Activated T-helper 2 cell treated with anti-CD3 and anti-CD28 coated beads, Interferon-gamma antibody, Interleukin-2, Interleukin-4, amounts not matched to agents 10 μg/mL and 5 μg/mL and 100 μg/mL, durations not matched to agents 14 hours and 24 hours and 36 hours (primary cell): ENCODE measurements around the gene MGMT. TPM values are rescaled to one million over a fixed set of nuclear protein-coding genes. Genes with fewer than 3 reads are reported as not detected.

ENCODE experiments used
- DNase-seq: peaks from one replicate; pipeline ENCODE4 v3.0.0; 2021; ENCODE audit warnings: low spot score
- H3K27ac Mint-ChIP-seq: one replicate; pipeline ENCODE4 v1.8.0; 2021; ENCODE audit warnings: mixed read lengths
- H3K27me3 Mint-ChIP-seq: one replicate; pipeline ENCODE4 v1.8.0; 2021; ENCODE audit warnings: low read depth, mixed read lengths
- H3K36me3 Mint-ChIP-seq: one replicate; pipeline ENCODE4 v1.8.0; 2021; ENCODE audit warnings: low read depth, mixed read lengths
- H3K4me1 Mint-ChIP-seq: one replicate; pipeline ENCODE4 v1.8.0; 2021; ENCODE audit warnings: low read depth, mixed read lengths
- H3K4me3 Mint-ChIP-seq: one replicate; pipeline ENCODE4 v1.8.0; 2021; ENCODE audit warnings: low read depth, mild to moderate bottlenecking, moderate library complexity, mixed read lengths
- H3K9me3 Mint-ChIP-seq: one replicate; pipeline ENCODE4 v1.8.0; 2021; ENCODE audit warnings: mixed read lengths
- intact Hi-C: fragments of 100-400 bp; cut with micrococcal nuclease; formaldehyde crosslinking; loops from one replicate; pipeline ENCODE4 v1.15.1; 2023
- total RNA-seq: library from RNA; stranded (reverse); gene quantifications from 2 replicates; pipeline ENCODE4 v1.2.3, GENCODE V29; 2022

Gene MGMT
- total RNA-seq, 1 donor from 2014 or later: 15.8 TPM

DNA sequence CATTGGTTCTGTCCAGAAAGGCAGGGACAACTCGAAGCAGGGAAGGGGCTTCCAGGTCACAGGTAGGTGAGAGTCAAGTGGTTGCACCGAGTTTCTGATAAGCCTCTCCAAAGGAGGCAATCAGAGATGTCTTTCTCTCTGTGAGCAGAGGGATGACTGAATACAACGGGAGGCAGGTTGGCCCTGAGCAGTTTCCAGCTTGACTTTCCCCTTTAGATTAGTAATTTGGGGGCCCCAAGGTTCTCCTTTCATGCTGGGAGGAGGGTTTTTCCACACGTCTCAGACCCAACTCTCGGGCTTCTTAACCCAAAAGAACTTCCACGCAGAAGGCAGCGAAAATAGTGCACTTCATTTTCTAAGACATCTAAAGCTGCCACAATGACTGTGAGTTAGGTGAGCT lies 189.6 kb downstream of the MGMT start:
- no peaks in the 10 kb centered on the region for H3K36me3 Mint-ChIP-seq
- intact Hi-C loops: no loop called here
- DNase-seq: no peak
- H3K27ac Mint-ChIP-seq: no peak overlapping the region
- H3K27me3 Mint-ChIP-seq: no peaks in the 10 kb centered on the region
- no peaks in the 10 kb centered on the region for H3K9me3 Mint-ChIP-seq
- H3K4me3 Mint-ChIP-seq: no peak overlapping the region
- no peaks in the 10 kb centered on the region for H3K4me1 Mint-ChIP-seq

DNA sequence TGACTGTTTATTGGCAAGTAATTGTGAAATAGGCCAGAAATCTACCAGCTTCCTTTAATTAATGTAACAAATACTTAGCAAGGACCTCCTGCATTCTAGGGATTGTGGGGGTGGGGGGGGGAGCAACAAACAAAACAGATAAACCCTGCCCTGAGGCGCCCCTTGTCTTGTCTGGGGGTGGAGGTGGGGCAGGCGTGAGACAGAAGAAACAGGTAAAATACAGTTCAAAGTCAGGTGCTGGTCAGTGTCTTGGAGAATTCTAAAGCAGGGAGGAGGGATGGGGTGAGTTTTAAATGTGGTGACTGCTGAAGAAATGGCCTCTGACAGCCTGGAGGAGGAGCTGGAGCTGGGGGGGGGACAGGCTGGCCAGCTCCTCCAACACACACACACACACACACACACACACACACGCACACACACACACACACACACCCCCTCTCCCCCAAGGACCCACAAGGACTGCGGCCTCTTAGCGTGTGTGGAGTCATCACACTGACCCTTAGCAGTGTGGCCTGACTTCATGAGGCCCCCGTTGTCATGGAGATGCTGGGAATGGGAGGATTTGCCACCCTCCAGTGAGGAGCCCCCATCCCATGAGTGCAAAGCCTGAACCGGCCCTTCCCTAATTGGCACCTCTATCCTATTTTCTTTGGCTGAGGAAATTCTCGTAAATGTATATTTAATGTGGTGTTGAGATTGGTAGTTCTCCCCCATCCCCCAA lies 190.4 kb downstream of the MGMT start:
- intact Hi-C loops: no loop called here
- Mint-ChIP-seq H3K27ac (no peak overlapping the region), H3K4me1 (no peaks in the 10 kb centered on the region), H3K36me3 (no peaks in the 10 kb centered on the region), H3K4me3 (no peak overlapping the region), H3K27me3 (no peaks in the 10 kb centered on the region), H3K9me3 (no peaks in the 10 kb centered on the region)
- DNase-seq: no peak

DNA sequence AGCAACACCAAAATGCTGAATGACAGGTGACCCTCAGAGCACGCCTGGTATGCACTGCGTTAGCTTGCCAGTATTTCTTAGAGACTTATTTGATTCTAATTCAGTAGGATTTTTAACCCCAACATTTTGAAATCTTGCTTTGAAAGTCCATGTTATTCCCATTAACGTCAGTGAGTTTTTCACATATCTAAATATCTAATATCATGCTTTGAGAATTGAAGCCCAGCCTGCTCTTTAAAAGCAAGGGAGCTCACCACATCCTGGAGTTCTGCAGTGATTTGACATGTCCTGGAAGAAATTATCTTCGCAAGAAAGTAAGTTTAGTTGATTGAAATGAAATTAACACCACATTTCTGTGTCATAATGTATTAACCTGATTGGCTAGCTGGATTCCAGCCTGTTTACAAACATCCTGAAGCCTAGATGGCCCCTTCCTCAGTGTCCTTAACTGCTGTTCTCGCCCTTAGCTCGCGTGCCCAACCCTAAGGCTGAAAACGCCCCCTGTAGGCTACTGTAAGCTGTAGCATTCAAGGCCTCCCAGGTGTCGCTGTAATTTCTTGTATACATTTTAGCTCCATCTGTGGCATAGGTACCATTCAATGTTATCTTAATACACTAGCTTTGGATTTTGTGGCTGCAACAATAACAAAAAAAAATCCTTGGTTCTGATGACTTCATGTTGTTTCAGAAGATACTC lies 191.5 kb downstream of the MGMT start:
- no peaks in the 10 kb centered on the region for H3K4me1 Mint-ChIP-seq
- H3K27ac Mint-ChIP-seq: no peak overlapping the region
- intact Hi-C loops: no loop called here
- peaks cover 4% of the 10 kb centered on the region for H3K9me3 Mint-ChIP-seq
- no peaks in the 10 kb centered on the region for H3K27me3 Mint-ChIP-seq
- H3K4me3 Mint-ChIP-seq: no peak overlapping the region
- no peaks in the 10 kb centered on the region for H3K36me3 Mint-ChIP-seq
- no peak for DNase-seq

DNA sequence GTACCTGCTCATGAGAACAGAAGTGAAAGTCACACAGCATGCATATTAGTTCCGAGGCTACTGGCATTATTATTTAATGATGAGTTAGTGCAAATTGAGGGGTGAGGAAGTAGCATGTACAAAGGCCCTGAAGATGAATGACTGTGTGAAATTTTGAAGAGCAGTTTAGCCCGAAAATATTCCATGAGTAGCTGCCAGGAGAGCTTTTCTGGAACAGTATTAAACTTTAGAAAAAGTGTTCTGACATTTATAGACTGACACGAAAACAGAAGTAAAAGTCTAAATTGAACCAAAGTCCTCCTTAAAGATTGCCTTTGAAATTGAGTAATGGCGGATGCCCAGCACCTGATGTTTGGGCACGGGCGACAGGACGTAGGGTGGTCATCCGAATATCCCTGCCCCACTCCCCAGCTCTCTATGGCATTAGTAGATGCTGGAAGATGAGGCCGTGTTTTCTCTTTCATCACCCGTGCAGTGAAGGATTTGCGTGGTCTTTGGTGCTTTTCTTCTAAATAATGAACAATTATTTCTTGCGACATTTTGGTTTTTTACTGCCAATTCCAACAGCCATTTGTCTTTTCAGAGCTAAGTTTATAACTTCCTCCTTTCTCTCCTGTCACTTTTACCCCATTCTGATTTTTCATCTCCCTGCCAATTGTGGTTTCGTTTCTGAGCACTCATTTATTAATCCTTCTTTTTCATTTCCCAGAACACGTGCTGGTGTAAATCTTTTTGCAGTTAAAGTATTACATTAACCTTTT lies 192.6 kb downstream of the MGMT start:
- DNase-seq: no peak
- no peak overlapping the region for H3K27ac Mint-ChIP-seq
- H3K36me3 Mint-ChIP-seq: no peaks in the 10 kb centered on the region
- no peaks in the 10 kb centered on the region for H3K4me1 Mint-ChIP-seq
- no peaks in the 10 kb centered on the region for H3K27me3 Mint-ChIP-seq
- peaks cover 4% of the 10 kb centered on the region for H3K9me3 Mint-ChIP-seq
- intact Hi-C loops: no loop called here
- H3K4me3 Mint-ChIP-seq: no peak overlapping the region

- Mint-ChIP-seq H3K4me3 (no peak overlapping the region), H3K36me3 (no peaks in the 10 kb centered on the region), H3K27ac (no peak overlapping the region), H3K27me3 (no peaks in the 10 kb centered on the region), H3K9me3 (peaks cover 4% of the 10 kb centered on the region), H3K4me1 (no peaks in the 10 kb centered on the region)
- intact Hi-C loops: no loop called here
- no peak for DNase-seq
These were observed 193.5 kb downstream of the MGMT start for GRCh38 chr10:129660569-129660968.

- Mint-ChIP-seq H3K4me1 (no peaks in the 10 kb centered on the region), H3K9me3 (peaks cover 4% of the 10 kb centered on the region), H3K27ac (no peak overlapping the region), H3K27me3 (no peaks in the 10 kb centered on the region), H3K36me3 (no peaks in the 10 kb centered on the region), H3K4me3 (no peak overlapping the region)
- intact Hi-C loops: no loop called here
- no peak for DNase-seq
These were observed 195.4 kb downstream of the MGMT start for GRCh38 chr10:129662426-129662825.

DNA sequence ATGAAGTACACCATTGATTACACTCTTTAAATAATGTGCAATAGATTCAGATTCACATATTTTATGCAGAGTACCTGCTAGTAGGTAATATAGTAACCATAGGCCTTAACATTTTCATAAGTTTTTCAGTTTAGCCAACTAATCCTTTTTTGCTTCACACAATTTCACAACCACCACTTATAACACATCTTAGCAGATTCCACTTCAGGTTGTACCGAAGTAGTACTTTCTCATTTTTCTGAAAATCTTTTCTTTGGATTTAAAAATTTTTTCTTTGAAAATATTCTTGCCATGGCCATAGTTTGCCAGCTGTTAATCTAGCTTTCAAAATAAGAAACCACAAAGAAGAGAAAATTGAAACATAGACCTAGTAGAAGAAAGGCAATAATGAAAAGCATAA lies 203.1 kb downstream of the MGMT start:
- intact Hi-C loops: no loop called here

GRCh38 chr10:129673292-129673691 lies 206.3 kb downstream of the MGMT start:
- DNase-seq: no peak
- Mint-ChIP-seq H3K4me1 (no peaks in the 10 kb centered on the region), H3K9me3 (peaks cover 14% of the 10 kb centered on the region), H3K4me3 (no peak overlapping the region), H3K27me3 (no peaks in the 10 kb centered on the region), H3K36me3 (no peaks in the 10 kb centered on the region), H3K27ac (no peak overlapping the region)
- intact Hi-C loops: no loop called here

More for the DNA sequence above, 203.1 kb downstream of the MGMT start:
- Mint-ChIP-seq H3K4me3 (no peak overlapping the region), H3K4me1 (no peaks in the 10 kb centered on the region), H3K27me3 (no peaks in the 10 kb centered on the region), H3K36me3 (no peaks in the 10 kb centered on the region), H3K9me3 (peaks cover 14% of the 10 kb centered on the region), H3K27ac (no peak overlapping the region)
- no peak for DNase-seq

DNA sequence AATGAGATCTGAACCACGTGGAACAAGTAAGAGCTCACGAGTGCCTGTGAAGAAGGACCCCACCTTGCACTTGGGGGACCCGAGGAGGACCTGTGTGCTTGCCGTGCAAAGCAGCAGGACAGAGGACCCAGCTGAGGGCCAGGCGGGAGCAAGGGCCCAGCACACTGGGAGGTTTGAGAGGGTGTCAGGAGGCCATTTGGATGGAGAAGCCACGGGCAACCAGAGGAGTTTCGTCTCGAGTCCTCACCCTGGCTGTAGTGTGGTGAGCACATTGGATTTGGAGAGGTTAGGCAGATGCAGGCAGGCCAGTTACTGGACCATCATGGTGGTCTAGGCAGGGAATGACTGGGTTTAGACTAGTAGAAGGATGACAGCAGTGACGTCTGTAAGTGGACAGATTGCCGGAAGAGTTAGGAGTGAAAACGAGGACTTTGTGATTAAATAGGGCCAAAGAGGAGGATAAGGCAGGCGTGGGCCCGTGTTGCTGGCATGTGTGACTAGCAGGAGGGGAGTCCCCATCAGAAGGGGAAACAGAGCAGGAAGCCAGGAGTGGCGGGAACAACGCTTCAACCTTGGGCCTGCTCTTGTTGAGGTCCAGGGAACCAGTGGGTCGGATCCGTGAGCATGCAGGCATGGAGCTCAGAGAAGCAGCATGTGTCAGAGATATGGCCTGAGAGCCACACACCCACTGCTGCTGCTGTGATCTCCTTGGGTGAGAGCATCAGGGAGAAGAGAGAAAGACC lies 208.2 kb downstream of the MGMT start:
- Mint-ChIP-seq H3K9me3 (peaks cover 5% of the 10 kb centered on the region), H3K4me3 (no peak overlapping the region), H3K27ac (no peak overlapping the region), H3K36me3 (no peaks in the 10 kb centered on the region), H3K4me1 (no peaks in the 10 kb centered on the region), H3K27me3 (no peaks in the 10 kb centered on the region)
- intact Hi-C loops: no loop called here
- no peak for DNase-seq

DNA sequence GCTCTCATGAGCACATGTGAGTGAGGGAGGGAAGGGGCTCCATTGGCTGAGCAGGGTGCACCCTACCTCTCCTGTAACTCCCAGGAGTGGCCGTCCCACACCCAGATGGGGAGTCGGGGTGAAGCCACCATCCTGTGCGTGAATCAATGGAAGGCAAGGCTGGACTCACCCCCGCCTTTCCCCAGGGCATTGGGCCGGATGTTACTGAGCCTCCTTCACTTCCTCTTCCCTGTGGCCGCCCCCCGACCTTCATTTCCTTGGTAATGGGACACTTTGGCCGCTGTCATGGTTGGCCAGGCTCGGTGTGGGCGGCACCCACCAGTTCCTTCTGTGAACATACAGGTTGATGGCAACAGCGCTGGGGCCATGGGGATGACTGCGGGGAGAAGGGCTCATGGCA lies 209.0 kb downstream of the MGMT start:
- Mint-ChIP-seq H3K4me1 (no peaks in the 10 kb centered on the region), H3K9me3 (peaks cover 4% of the 10 kb centered on the region), H3K36me3 (no peaks in the 10 kb centered on the region), H3K27me3 (no peaks in the 10 kb centered on the region), H3K27ac (no peak overlapping the region), H3K4me3 (no peak overlapping the region)
- intact Hi-C loops: no loop called here
- DNase-seq: no peak

- Mint-ChIP-seq H3K4me3 (no peak overlapping the region), H3K27ac (no peak overlapping the region), H3K36me3 (no peaks in the 10 kb centered on the region), H3K4me1 (no peaks in the 10 kb centered on the region), H3K27me3 (no peaks in the 10 kb centered on the region), H3K9me3 (no peaks in the 10 kb centered on the region)
- no peak for DNase-seq
- intact Hi-C loops: no loop called here
These were observed 210.4 kb downstream of the MGMT start for GRCh38 chr10:129677377-129677927.

GRCh38 chr10:129678186-129678585 lies 211.1 kb downstream of the MGMT start:
- Mint-ChIP-seq H3K27me3 (no peaks in the 10 kb centered on the region), H3K4me3 (no peak overlapping the region), H3K36me3 (no peaks in the 10 kb centered on the region), H3K4me1 (no peaks in the 10 kb centered on the region), H3K27ac (no peak overlapping the region), H3K9me3 (no peaks in the 10 kb centered on the region)
- intact Hi-C loops: no loop called here
- no peak for DNase-seq
